B cell (primary cell): Measurements from ENCODE around the gene HES7.

Source experiments
- CTCF ChIP-seq: fragments of 200-600 bp; IDR thresholded peaks from one replicate; pipeline ENCODE4 v1.8.0; 2022; ENCODE audit warnings: antibody characterized with exemption, mild to moderate bottlenecking
- EZH2 ChIP-seq: IDR thresholded peaks from 2 replicates; pipeline ENCODE4 v1.6.1; 2012; ENCODE audit warnings: borderline replicate concordance, low read depth, mild to moderate bottlenecking, moderate library complexity, low read length; ENCODE audit not compliant: insufficient read depth, poor library complexity, severe bottlenecking

- no peak for TF ChIP-seq EZH2
- TF ChIP-seq CTCF, result no peak
Measured at GRCh38 chr17:8096541-8096940, 27.4 kb downstream of the HES7 start.
